HS-27A (cell line): ENCODE results near the gene ZNF618.
"Not testable (repeated sequence)": the region's sequence is repeated elsewhere in the genome, so short reads cannot be mapped to it uniquely, and the experiment has no call there.

Experiments used
- DNase-seq: peaks from one replicate; pipeline ENCODE4 v3.0.0-alpha.2; 2012; ENCODE audit warnings: low read depth, missing footprints

The ZNF618 gene

GRCh38 chr9:114038724-114039313 lies 162.7 kb downstream of the ZNF618 start:
- DNase-seq = no peak

- no peak for DNase-seq
Observed at GRCh38 chr9:114039484-114039883, 163.4 kb downstream of the ZNF618 start.

- not testable (repeated sequence) for DNase-seq
Observed at GRCh38 chr9:114043660-114044059, 167.6 kb downstream of the ZNF618 start.

- DNase-seq = no peak
Observed at GRCh38 chr9:114046237-114046755, 170.2 kb downstream of the ZNF618 start.

GRCh38 chr9:114046875-114047274 lies 170.8 kb downstream of the ZNF618 start:
- no peak for DNase-seq

- DNase-seq = no peak
Observed at GRCh38 chr9:114047717-114048116, 171.6 kb downstream of the ZNF618 start.

GRCh38 chr9:114048533-114049415 lies 172.7 kb downstream of the ZNF618 start:
- DNase-seq = no peak

GRCh38 chr9:114049441-114050225 lies 173.5 kb downstream of the ZNF618 start:
- DNase-seq = no peak

GRCh38 chr9:114050226-114050568 lies 174.1 kb downstream of the ZNF618 start:
- DNase-seq = no peak

GRCh38 chr9:114050646-114051045 lies 174.5 kb downstream of the ZNF618 start:
- DNase-seq = no peak

GRCh38 chr9:114051281-114051680 lies 175.2 kb downstream of the ZNF618 start:
- DNase-seq = no peak

GRCh38 chr9:114051706-114052105 lies 175.6 kb downstream of the ZNF618 start:
- DNase-seq = no peak

- DNase-seq = no peak
Observed at GRCh38 chr9:114053246-114054005, 177.3 kb downstream of the ZNF618 start.

- DNase-seq = no peak
Observed at GRCh38 chr9:114054191-114054690, 178.1 kb downstream of the ZNF618 start.

GRCh38 chr9:114055061-114055460 lies 179.0 kb downstream of the ZNF618 start:
- DNase-seq = no peak

GRCh38 chr9:114055894-114056293 lies 179.8 kb downstream of the ZNF618 start:
- no peak for DNase-seq

- DNase-seq = no peak
Observed at GRCh38 chr9:114056527-114056926, 180.4 kb downstream of the ZNF618 start.

GRCh38 chr9:114057161-114057885 lies 181.2 kb downstream of the ZNF618 start:
- no peak for DNase-seq

- DNase-seq = no peak
Observed at GRCh38 chr9:114058688-114059046, 182.6 kb downstream of the ZNF618 start.

- DNase-seq = no peak
Observed at GRCh38 chr9:114059047-114059803, 183.1 kb downstream of the ZNF618 start.
